Measurements from ENCODE around the gene ATXN7.

Gene ATXN7

GRCh38 chr3:63984391-63984790 is 120.7 kb downstream of the ATXN7 start:
- DNase-seq (ENCODE audit: low read depth in 2 of 2) = no peak

GRCh38 chr3:63986146-63986545 is 122.5 kb downstream of the ATXN7 start:
- no peak for DNase-seq (ENCODE audit: low read depth in 2 of 2)

- no peak for DNase-seq (ENCODE audit: low read depth in 2 of 2)
These were observed 123.2 kb downstream of the ATXN7 start for GRCh38 chr3:63986831-63987230.

- no peak for DNase-seq (ENCODE audit: low read depth in 2 of 2)
These were observed 125.3 kb downstream of the ATXN7 start for GRCh38 chr3:63988943-63989342.

- DNase-seq (ENCODE audit: low read depth in 2 of 2) = no peak
These were observed 126.5 kb downstream of the ATXN7 start for GRCh38 chr3:63990204-63990603.

GRCh38 chr3:63990733-63991132 is 127.1 kb downstream of the ATXN7 start:
- no peak for DNase-seq (ENCODE audit: low read depth in 2 of 2)

GRCh38 chr3:63991666-63992065 is 128.0 kb downstream of the ATXN7 start:
- no peak for DNase-seq (ENCODE audit: low read depth in 2 of 2)

- no peak for DNase-seq (ENCODE audit: low read depth in 2 of 2)
These were observed 129.0 kb downstream of the ATXN7 start for GRCh38 chr3:63992516-63993209.

GRCh38 chr3:63993653-63994079 is 130.0 kb downstream of the ATXN7 start:
- peak; percentile 15 to 33 for DNase-seq (ENCODE audit: low read depth in 2 of 2)

GRCh38 chr3:63995086-63995485 is 131.4 kb downstream of the ATXN7 start:
- no peak for DNase-seq (ENCODE audit: low read depth in 2 of 2)

GRCh38 chr3:63998852-63999754 is 135.4 kb downstream of the ATXN7 start:
- DNase-seq (ENCODE audit: low read depth in 2 of 2) = no peak

- no peak for DNase-seq (ENCODE audit: low read depth in 2 of 2)
These were observed 136.9 kb downstream of the ATXN7 start for GRCh38 chr3:64000453-64001055.

GRCh38 chr3:64002233-64002632 is 138.6 kb downstream of the ATXN7 start:
- DNase-seq (ENCODE audit: low read depth in 2 of 2) = no peak

GRCh38 chr3:64003589-64003988 is 139.9 kb downstream of the ATXN7 start:
- no peak for DNase-seq (ENCODE audit: low read depth in 2 of 2)

GRCh38 chr3:64008017-64008416 is 144.3 kb downstream of the ATXN7 start:
- no peak for DNase-seq (ENCODE audit: low read depth in 2 of 2)

GRCh38 chr3:64008487-64009351 is 145.1 kb downstream of the ATXN7 start:
- DNase-seq (ENCODE audit: low read depth in 2 of 2) = no peak

GRCh38 chr3:64009528-64009927 is 145.9 kb downstream of the ATXN7 start:
- DNase-seq (ENCODE audit: low read depth in 2 of 2) = no peak

GRCh38 chr3:64010199-64010598 is 146.5 kb downstream of the ATXN7 start:
- DNase-seq (ENCODE audit: low read depth in 2 of 2) = no peak

GRCh38 chr3:64011685-64012084 is 148.0 kb downstream of the ATXN7 start:
- no peak for DNase-seq (ENCODE audit: low read depth in 2 of 2)

GRCh38 chr3:64016941-64017620 is 153.4 kb downstream of the ATXN7 start:
- no peak for DNase-seq (ENCODE audit: low read depth in 2 of 2)

- no peak for DNase-seq (ENCODE audit: low read depth in 2 of 2)
These were observed 155.6 kb downstream of the ATXN7 start for GRCh38 chr3:64019271-64019670.

Measured in stimulated activated CD4-positive, alpha-beta T cell treated with anti-CD3 and anti-CD28 coated beads, Interleukin-12 subunit alpha, Interleukin-12 subunit beta, amount 100 ng/mL, for 24 hours (primary cell).